Kidney (tissue), 14 donors: ENCODE measurements around the gene TFR2. TPM values are rescaled to one million over a fixed set of nuclear protein-coding genes. Genes with fewer than 3 reads are reported as not detected.

Experiments used
- DNase-seq, 5 donors: peaks; one replicate each; pipeline ENCODE4 v3.0.0-alpha.2; 2013 to 2020
- FAIRE-seq: peaks from 2 replicates; lab custom pipeline; 2012; peaks lifted over from hg19 to GRCh38; lab: Jason Lieb, UNC
- H3K27ac ChIP-seq, 2 donors: one replicate each; pipeline ENCODE4 v1.7.0; 2013; ENCODE audit warnings: low read depth in 2 of 2, low read length in 2 of 2, inconsistent platforms in 1 of 2
- H3K27me3 ChIP-seq: one replicate; pipeline ENCODE4 v1.7.1; 2013; ENCODE audit warnings: low read length, inconsistent platforms; ENCODE audit not compliant: control insufficient read depth, insufficient read depth
- H3K36me3 ChIP-seq, 3 donors: one replicate each; pipeline versions ENCODE4 v1.7.0 to v1.7.1; 2013; ENCODE audit warnings: low read length in 3 of 3, control low read depth in 1 of 3, inconsistent platforms in 1 of 3; ENCODE audit not compliant: insufficient read depth in 3 of 3, control insufficient read depth in 2 of 3
- H3K4me1 ChIP-seq, 3 donors: one replicate each; pipeline versions ENCODE4 v1.7.0 to v1.7.1; 2013; ENCODE audit warnings: low read length in 3 of 3, inconsistent platforms in 1 of 3, low read depth in 1 of 3; ENCODE audit not compliant: control insufficient read depth in 2 of 3, insufficient read depth in 2 of 3
- H3K4me3 ChIP-seq, 3 donors: one replicate each; pipeline versions ENCODE4 v1.7.0 to v1.8.1; 2013; ENCODE audit warnings: low read length in 3 of 3, control low read depth in 1 of 3, inconsistent platforms in 1 of 3
- H3K9ac ChIP-seq, 3 donors: one replicate each; pipeline versions ENCODE4 v1.7.0 to v1.7.1; 2013; ENCODE audit warnings: low read length in 3 of 3, control low read depth in 1 of 3, inconsistent platforms in 1 of 3
- H3K9me3 ChIP-seq, 3 donors: one replicate each; pipeline versions ENCODE4 v1.7.0 to v1.7.1; 2013; ENCODE audit warnings: low read length in 3 of 3, control low read depth in 1 of 3, inconsistent platforms in 1 of 3; ENCODE audit not compliant: control insufficient read depth in 2 of 3, insufficient read depth in 1 of 3
- CTCF ChIP-seq: IDR thresholded peaks from 3 replicates; pipeline ENCODE4 v1.5.1; 2012; ENCODE audit warnings: mild to moderate bottlenecking, moderate library complexity, borderline replicate concordance; ENCODE audit not compliant: insufficient read depth; ENCODE audit errors: extremely low read depth
- intact Hi-C: fragments of 100-400 bp; cut with DNase I; formaldehyde crosslinking; loops from one replicate; pipeline ENCODE4 v1.11.1; 2022
- polyA plus RNA-seq: library from polyadenylated mRNA; stranded (reverse); fragments of 350-450 nt; fragmentation: Illumina TruSeq; extraction: RNeasy Lipid Tissue Mini Kit (QIAGEN cat#74804); gene quantifications from one replicate; pipeline ENCODE4 v1.2.3, GENCODE V29; 2014; ENCODE audit warnings: low read depth, low replicate concordance; ENCODE audit not compliant: insufficient read depth
- total RNA-seq: library from RNA; stranded (reverse); fragmentation: NEBNext Ultra II Directional; extraction: Animal tissue kit (Norgen Biotek cat#: 25700); gene quantifications from one replicate; pipeline ENCODE4 v1.2.1, GENCODE V29; 2021
- donor health status: control.
- donor health status: control.
- donor health status: control.
- donor health status: control.
- donor health status: control.
- donor health status: DM: yes; HTN: yes; CAD: no.
- donor health status: Normal renal cell carcinoma (clear cell type).

The TFR2 gene
- total and polyA plus RNA-seq, 2 donors from 2014 or later, result 0.22 to 0.79 TPM

GRCh38 chr7:100584054-100584682 lies 57.2 kb downstream of the TFR2 start:
- Histone ChIP-seq H3K27ac (peak overlapping the region; percentile 95 to 96), H3K27me3 (no peaks in the 10 kb centered on the region), H3K4me1 (peaks cover 0 to 27% (median 7%) of the 10 kb centered on the region in 3 donors), H3K36me3 (peaks cover 10 to 22% (median 21%) of the 10 kb centered on the region in 3 donors), H3K9me3 (no peaks in the 10 kb centered on the region), H3K9ac (peak overlapping the region; percentile 22 to 68 (median 37)), H3K4me3 (peak overlapping the region; percentile 40 to 98 (median 92))
- intact Hi-C loops, result no loop called here
- no peak for FAIRE-seq
- no peak for TF ChIP-seq CTCF
- DNase-seq, result peak in 3 of 5 donors; percentile 70 to 88 (median 73)

GRCh38 chr7:100583132-100584053 lies 58.0 kb downstream of the TFR2 start:
- Histone ChIP-seq H3K27ac (peak overlapping the region in 1 of 2 donors; percentile 54), H3K9ac (peak overlapping the region; percentile 22 to 40 (median 31)), H3K4me1 (peaks cover 0 to 27% (median 7%) of the 10 kb centered on the region in 3 donors), H3K4me3 (peak overlapping the region in 2 of 3 donors; percentile 39 to 47), H3K36me3 (peaks cover 10 to 26% (median 23%) of the 10 kb centered on the region in 3 donors), H3K27me3 (no peaks in the 10 kb centered on the region), H3K9me3 (no peaks in the 10 kb centered on the region)
- TF ChIP-seq CTCF, result no peak
- intact Hi-C loops, result no loop called here
- peak in 2 of 5 donors; percentile 63 to 88 for DNase-seq
- no peak for FAIRE-seq

- Histone ChIP-seq H3K36me3 (peaks cover 10 to 30% (median 30%) of the 10 kb centered on the region in 3 donors), H3K27ac (no peak overlapping the region), H3K27me3 (no peaks in the 10 kb centered on the region), H3K4me3 (no peak overlapping the region), H3K9me3 (no peaks in the 10 kb centered on the region), H3K9ac (no peak overlapping the region), H3K4me1 (peaks cover 0 to 27% (median 7%) of the 10 kb centered on the region in 3 donors)
- intact Hi-C loops, result no loop called here
- no peak for TF ChIP-seq CTCF
- FAIRE-seq (no peak), DNase-seq (peak in 2 of 5 donors; percentile 47 to 76)
These were observed 58.7 kb downstream of the TFR2 start for GRCh38 chr7:100582650-100583049.
